ENCODE results near the gene ELK3.

ELK3 gene

GRCh38 chr12:96189781-96190180 lies 4.4 kb upstream of the ELK3 start:
- no peak for FAIRE-seq

DNA sequence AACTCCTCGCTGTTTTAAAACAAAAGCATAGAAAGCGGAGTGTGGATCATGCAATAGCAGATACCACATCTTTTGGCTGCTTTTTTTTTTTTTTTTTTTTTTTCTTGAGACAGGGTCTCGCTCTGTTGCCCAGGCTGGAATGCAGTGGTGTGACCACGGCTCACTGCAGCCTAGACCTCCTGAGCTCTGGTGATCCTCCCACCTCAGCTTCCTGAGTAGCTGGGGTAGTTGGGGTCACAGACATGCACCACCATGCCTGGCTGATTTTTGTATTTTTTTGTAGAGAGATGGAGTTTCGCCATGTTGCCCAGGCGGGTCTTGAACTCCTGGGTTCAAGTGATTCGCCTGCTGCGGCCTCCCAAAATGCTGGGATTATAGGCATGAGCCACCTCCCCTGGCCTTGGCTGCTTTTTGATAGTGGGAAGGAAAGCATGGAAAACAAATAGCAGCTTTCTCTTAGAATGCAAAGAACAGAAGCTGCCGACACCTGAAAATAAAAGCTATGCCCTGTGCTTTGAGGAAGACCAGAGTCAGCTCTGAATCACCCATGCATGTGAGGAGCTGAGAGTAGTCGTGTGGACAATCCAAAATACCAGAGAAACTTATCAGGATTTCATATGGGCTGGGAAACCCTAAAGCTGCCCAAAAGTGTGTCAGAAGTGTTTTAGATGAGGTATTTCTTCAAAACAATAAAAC lies 3.6 kb upstream of the ELK3 start:
- FAIRE-seq, result no peak

- FAIRE-seq, result no peak
Measured at GRCh38 chr12:96192926-96193573, 1.1 kb upstream of the ELK3 start.

- no peak for FAIRE-seq
Measured at GRCh38 chr12:96194576-96194889, 358 bp downstream of the ELK3 start.

GRCh38 chr12:96194971-96195844 lies 1.0 kb downstream of the ELK3 start:
- no peak for FAIRE-seq

DNA sequence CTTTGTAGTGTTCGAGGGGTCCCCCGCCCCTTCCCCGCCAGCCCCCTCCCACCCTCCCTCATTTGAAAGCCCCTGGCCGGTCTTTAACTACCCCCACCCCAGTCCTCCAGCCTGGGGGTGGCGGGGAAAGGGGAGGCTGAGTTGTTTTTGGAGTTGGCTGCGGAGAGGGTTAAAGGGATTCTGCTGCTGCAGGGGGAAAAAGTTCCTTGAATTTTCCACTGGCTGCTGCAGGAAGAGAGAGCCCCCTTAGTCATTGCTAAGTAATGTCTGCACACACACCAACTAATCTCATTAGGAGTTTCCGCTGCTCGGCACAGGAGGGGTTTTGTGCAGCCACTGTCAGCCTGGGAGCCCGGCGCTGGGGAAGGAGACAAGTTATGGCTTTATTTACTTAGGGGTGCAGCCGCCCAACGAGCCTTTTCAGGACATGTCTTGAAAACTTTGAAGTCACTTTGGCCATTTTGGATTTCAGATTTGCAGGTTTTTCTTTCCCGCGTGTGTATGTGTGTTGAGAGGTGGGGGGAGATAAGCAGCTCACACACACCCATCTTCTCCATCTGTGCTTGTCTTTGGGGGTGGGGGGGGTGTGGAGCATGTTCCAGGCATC lies 1.8 kb downstream of the ELK3 start:
- no peak for FAIRE-seq

GRCh38 chr12:96196781-96197180 lies 2.6 kb downstream of the ELK3 start:
- no peak for FAIRE-seq

DNA sequence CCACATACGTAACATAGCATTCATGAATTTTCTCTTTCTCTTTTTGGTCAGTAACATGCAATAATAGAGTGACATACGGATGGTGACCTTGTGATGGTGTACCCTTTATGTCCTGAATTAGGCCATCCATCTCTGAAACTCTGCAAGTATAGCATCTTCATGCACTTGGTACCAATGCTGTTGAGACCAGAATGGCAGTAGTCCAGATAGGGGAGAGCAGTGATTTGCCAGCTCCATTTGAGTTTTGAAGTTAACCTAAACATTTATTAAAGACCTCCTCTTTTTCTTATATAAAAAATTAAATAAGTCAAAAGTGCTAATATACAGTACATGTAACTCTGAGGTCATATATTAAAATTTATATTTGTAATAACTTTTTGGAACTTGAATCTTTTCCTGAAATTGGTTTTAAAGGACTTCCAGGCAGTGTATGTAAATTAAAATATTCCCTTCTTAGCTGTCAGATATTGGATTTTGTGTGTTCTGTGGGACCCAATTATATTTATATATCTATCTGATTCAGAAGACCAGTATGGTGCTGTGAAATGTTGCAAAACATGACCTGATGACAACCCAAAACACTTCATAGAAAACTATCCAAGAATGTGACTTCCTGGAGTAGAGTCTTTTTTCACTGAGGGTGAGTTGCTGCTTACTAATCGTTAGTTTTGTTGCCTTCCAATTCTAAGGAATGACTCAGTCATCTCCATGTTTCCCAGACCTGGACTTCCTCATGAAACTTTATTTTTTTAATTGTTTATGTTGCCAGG lies 3.5 kb downstream of the ELK3 start:
- no peak for FAIRE-seq

- no peak for FAIRE-seq
Measured at GRCh38 chr12:96198965-96199364, 4.8 kb downstream of the ELK3 start.

DNA sequence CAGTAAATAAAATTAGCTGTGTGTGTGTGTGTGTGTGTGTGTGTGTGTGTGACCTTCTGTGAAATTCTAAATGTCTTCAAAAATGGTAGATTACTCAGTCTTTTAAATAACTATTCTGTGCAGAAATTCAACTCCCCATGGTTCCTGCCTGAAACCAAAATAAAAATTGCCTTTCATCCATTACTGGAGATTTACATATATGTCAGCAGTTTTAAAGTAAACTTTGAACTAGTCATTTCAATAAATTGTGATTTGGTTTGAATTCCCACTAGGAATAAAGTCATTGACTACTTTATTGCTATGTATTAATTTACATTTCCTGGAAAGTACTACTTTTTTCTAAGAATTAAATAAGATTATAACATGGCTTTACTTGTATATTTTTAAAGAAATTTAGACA lies 5.3 kb downstream of the ELK3 start:
- FAIRE-seq, result no peak

DNA sequence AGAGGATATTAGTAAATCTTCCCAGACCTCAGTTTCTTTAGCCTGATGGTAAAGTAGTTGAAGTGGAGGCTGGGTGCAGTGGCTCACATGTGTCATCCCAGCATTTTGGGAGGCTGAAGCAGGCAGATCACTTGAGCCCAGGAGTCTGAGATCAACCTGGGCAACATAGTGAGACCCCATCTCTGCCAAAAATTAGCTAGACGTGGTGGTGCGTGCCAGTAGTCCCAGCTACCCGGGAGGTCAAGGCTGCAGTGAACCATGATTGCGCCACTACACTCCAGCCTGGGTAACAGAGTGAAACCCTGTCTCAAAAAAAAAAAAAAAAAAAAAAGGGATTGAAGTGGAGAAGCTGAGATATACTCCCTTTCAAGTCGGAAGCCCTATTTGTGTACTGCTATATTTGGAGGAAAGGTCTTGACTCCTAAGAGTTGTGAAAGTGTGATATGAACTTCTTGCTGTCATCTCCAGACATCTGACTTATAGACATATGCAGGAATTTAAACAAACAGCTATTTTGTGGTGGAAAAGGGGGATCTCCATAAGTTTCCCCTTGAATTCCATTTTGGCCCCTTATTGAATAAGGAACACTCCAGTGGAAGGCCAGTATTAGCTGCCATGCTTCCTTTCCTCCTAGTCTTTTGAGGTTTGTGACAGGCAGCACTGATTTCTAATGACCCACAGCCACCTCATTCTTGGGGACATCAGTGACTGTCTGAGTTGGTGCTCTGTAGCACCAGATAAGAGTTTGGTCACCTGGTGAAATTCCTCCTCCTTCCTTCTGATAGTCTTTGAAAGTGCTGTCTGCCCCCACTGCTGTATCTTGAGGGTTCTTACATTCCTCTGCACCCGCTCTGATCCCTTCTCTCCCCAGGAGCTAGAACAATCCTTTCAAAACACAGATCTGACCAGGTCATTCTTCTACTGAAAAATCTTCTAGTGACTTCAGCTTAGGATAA lies 7.4 kb downstream of the ELK3 start:
- FAIRE-seq, result no peak

DNA sequence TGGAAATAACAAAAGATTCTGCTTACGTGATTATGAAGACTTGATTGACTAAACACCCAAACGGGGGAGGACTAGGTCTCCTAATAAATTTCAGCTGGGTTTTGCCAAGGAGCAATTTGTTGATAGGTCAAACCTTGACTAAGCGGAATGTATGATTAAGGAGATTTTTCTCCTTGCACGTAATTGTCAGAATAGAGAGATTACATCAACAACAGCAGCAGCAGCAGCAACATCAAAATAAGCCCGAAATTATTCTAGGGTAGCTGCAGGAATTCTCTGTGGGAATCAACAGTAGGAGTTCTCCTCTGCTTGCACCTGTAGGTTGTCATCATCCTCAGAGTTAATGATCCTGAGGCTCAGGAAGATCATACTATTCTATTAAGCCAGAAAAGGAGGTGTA lies 10.2 kb downstream of the ELK3 start:
- FAIRE-seq, result no peak

DNA sequence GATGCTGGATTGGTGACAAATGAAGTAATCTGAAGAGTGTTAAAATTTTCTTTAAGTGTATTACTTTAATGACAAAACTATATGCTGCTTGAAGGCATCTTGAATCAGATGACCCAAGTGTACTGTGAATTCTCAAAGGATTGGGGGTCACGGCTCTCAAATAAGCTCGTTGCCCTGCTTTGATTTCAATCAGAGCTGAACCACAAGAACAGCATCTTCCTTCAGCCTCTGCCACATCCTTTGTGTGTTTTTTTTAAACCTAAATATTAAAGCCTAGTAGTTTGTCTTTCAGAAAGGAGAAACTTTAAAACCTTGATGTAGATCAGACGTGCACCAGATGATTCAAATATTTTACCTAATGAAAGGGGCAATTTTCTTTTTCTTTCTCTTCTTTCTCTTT lies 11.7 kb downstream of the ELK3 start:
- FAIRE-seq, result no peak

GRCh38 chr12:96206936-96207662 lies 12.9 kb downstream of the ELK3 start:
- FAIRE-seq, result no peak

- no peak for FAIRE-seq
Measured at GRCh38 chr12:96208346-96208745, 14.2 kb downstream of the ELK3 start.

DNA sequence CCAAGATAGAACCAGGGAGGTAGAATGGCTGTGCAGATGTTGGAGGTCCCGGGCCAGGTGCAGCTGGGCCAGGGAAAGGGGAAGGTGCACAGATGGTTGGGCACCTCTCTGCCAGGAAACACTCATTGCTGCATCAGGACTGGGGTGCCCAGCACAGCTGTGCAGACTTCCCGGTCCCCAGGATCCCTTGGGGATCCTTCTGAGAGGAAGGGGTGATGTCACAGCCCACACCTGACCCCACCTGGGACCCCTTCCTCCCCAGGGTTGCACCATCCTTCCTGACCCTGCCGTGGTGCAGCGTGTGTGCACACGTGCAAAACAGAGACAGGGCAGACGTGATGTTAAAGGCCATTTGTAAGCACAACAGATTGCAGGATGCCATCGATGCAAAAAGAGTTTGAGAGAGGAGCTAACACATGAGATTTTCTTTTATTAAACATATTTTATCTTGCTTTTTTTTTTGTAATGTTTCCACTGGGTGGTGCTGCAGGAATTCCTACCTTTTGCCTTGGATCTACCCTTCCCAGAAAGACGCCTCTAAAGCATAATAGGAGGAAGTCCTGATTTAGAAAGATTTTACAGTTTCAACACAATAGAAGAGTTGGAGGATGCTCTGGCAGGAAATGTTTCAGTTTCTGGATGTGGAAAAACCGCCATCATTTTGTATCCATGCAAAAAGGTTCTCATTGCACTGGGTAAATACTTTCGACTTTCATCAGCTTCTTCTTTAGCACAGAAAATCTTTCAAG lies 14.8 kb downstream of the ELK3 start:
- no peak for FAIRE-seq

DNA sequence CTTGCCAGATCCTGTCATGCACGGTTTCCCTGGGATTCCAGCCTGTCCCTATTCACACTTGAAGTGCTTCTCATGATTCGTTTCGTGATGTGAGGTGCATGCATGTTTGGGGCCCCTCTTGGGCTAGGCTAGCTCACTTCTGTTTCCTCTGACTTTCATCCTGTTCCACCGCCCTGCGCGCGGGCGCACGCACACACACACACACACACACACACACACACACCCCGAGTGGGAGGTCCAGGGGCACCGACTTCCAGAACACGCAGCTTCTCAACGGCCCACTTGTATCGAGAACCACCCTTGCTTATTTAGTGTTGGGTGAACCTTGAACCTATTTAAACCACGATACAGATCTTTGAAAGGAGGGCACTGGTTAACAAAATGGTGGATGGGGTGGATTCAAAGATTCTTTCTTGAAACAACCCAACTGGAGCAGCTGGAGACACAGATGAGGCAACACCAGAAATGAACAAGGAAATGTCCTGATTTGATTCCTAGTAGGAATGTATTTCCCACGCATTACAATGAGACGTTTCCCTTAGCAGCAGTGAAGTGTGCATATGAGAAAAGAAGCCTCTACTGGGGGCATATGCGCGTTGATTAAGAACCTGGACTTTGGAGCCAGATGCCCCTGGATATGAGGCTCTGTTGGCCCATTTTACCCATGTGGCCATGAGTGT lies 16.3 kb downstream of the ELK3 start:
- no peak for FAIRE-seq

DNA sequence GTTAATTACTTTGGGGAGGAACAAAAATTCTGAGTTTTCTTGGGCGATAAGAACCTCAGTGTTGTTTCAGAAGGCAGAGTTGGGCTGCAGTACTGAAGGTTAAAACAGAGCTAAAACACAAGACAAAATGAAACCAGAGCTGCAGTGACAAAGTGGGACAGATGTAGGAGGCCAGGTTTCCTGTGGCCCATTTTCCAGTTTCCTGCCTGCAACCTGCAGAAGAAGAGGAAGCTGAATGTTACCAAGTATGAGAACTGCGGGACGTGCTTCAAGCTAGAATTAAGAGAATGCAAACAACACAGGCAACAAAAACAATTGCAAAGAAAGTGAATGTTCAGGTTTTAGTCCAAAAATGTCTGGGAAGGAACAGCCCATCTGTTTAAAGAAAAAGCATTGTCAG lies 17.8 kb downstream of the ELK3 start:
- no peak for FAIRE-seq
